Esophagus mucosa (tissue), 1 donor: ENCODE data around the gene BANP. TPM values are rescaled to one million over a fixed set of nuclear protein-coding genes. Genes with fewer than 3 reads are reported as not detected.
"Not testable (repeated sequence)": the region's sequence is repeated elsewhere in the genome, so short reads cannot be mapped to it uniquely, and the experiment has no call there.

Experiments
- ATAC-seq: fragments of 200-7000 bp; cut with Tn5 transposase; one replicate; pipeline ENCODE4 v1.9.1; 2020
- total RNA-seq: library from RNA; stranded (reverse); gene quantifications from one replicate; pipeline ENCODE4 v1.2.4, GENCODE V29; 2023
- donor health status: DM: yes; HTN: yes; CAD: no.

Gene BANP
- total RNA-seq, 1 donor from 2014 or later = 9.6 TPM

DNA sequence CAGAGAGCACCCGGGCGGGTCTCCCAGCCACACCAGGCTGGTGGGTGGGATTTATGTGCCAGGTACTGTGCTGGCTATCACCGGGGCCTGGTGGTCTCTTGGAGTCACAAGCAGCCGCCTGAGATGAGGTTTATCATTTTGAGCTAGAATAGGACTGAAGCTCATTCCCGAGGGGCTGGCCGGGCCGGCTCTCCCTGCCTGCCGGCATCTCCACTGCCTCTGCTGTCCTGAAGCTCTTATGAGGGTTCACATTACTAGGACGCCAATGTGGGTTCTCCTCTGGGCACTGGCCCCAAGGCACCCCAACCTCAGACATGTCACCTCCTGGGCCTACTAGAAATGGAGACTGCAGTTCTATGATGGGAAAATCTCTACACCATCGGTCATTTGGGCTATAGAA, 137.4 kb downstream of the BANP start:
- ATAC-seq = not testable (repeated sequence)

DNA sequence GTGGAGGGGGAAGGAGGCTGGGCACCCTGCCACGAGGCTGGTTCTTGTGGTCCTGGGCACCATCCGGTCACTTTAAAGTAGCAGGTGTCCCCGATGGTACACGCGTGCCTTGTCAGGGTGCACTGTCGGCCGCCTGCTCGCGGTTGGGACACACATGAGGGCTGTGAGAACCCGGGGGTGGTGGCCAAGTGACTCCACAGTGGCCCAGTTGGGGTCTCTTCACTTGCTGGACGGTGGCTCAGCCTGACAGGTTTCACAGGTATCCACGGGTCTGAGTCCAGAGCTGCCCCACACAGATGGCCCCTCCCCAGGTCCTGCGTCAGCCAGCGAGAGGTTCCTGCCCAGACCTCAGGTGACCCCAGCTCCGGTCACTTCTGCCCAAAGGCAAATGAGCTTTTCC, 137.8 kb downstream of the BANP start:
- not testable (repeated sequence) for ATAC-seq

DNA sequence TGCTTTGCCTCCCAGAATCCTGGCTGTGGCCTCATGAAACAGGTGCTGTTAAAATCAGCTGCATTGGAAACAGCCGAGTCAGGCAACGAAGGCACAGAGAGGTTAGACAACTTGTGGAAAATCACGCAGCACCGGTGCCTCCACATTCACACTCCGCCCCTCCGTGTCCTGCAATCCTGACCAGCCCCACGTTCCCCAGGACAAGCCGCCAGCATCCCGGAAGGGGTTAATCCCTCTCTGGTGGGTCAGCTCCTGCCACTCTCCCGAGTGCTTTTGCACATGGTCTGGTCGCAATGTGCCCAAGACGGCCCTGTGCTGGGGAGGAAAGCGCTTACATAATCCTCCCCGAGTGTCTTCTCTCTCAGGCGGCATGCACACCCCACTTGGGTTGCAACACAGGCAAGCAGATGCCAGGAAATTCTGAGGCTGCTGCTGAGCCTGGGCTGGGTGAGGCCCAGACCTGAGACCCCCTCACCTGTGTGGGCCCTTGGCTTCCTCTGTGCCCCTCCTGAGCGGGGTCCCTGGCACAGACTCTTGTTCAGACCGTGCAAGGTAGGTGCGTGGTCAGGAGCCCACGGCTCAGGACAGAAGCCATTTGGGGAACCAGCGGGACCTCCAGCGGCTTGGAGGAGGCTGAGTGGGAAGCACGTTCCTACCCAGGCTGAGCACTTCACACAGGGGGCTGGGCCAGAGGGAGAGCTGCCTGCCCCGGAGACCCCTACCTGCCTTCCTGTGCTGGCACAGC, 138.6 kb downstream of the BANP start:
- not testable (repeated sequence) for ATAC-seq

DNA sequence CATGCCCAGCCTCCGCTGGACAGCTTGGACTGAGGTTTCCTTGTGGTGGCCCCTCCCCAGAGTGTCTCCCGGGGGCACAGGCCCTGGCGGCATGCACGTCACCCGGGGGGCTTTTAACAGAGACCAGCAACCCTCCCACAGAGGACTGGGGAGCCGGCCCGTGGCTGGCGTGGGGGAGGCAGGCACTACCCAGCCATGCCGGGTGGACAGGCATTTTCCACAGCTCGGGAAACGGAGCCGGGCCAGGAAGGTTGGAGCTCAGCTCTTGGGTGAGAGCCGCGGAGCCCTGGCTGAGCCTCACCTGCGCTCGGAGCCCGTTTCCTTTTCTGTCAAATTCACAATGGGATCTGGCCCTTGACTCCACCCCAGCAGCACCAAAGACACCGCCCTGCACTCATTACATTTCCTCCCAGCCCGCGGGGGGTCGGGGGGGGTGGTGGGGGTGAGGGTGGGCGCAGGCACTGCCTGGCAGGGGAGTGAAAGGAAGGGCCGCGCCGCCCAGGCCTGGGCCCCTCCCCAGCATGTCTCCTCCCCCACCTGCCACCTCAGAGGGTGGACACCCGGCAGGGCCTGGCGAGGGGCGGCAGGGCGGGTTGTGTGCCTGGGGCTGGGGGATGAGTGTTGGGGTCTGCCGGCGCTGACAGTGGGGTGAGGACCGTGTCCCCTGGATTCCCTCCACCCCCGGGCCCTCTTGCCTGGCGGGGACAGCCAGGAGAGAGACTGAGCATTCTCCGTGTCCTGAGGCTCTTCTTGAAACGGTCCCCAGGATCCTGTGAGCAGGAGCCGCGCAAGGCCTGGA, 139.3 kb downstream of the BANP start:
- not testable (repeated sequence) for ATAC-seq

DNA sequence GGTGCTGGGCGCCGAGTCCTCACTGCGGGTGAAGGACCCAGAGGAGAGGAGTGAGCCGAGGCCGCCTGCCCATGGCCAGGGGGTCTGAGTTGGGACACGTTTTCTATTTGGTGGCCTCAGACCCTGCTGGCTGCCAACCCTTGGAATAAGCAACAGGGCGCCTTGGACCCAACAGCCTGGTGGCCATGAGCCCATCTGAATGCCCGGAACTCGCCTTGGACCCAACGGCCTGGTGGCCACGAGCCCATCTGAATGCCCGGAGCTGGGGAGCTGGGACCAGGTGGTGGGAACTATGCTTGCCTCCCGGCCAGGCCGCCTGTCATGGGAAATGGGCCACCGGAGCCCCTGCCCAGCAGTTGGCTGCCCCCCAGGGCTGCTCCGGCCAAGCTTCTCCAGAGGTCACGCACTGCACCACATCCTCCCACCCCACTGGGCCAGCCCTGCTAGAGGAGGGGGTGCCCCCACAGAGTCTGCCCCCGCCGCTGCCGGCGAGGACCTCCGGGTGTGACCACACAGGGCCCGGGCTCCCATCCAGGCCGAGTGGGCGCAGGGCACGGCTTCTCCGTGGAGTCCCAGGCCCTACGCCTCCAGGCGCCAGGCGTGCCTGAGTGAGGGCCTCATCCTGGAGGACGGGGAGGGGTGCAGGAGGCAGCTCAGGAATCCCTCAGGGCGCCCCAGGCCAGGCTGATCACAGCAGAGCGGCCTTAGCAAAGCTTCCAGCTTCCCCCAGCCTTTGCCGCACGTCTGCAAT, 140.2 kb downstream of the BANP start:
- ATAC-seq = not testable (repeated sequence)

DNA sequence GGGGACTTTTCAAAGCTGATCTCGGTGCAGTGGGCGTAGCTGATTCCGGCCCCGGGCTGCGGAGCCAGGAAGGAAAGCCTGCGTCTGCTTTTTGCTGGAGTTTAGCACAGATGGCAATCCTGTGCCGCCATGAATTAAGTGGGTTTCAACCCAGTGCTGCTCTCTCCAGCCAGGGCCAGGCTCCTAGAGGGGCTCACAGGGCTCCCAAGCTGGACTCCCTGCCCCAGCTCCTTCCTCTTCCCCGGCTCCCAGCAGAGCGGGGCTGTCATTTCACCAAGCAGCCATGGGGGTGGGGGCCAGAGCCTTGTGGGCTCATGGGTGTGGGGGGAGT, 140.7 kb downstream of the BANP start:
- ATAC-seq = not testable (repeated sequence)

DNA sequence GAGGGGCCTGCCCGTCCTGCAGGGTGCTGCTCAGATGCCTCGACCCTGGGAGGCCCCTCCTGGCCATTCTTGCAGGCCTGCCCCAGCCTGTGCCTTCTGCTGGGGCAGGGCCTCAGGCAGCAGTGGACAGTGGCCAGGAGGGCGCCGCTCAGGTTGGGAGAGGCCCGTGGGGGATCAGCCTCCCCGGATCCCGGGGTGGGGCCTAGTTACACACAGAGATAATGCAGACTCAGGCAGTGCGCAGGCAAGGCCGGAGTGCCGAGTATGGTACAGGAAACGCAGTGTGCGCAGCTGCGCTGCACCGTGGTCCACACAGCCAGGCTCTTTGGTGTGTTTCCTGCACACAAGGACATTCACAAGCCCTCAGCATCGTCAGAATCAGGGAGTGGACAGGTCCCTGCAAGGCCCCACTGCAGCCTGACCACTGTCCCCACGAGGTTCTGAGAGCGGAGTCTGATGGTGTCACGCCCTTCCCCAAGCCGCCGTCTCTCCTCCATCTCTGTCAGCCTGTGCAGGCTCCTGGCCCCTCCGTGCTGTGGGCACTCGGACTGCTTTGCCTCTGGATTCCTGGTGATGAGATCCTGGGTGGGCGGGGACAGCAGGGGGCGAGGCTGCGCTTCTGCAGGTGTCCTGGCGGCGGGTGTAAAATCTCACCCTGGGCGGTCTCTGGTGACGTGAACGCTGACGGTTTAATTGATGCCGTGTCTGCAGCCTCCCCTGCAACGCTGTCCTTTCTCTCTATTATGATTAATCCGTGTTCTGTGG, 141.7 kb downstream of the BANP start:
- ATAC-seq = not testable (repeated sequence)

DNA sequence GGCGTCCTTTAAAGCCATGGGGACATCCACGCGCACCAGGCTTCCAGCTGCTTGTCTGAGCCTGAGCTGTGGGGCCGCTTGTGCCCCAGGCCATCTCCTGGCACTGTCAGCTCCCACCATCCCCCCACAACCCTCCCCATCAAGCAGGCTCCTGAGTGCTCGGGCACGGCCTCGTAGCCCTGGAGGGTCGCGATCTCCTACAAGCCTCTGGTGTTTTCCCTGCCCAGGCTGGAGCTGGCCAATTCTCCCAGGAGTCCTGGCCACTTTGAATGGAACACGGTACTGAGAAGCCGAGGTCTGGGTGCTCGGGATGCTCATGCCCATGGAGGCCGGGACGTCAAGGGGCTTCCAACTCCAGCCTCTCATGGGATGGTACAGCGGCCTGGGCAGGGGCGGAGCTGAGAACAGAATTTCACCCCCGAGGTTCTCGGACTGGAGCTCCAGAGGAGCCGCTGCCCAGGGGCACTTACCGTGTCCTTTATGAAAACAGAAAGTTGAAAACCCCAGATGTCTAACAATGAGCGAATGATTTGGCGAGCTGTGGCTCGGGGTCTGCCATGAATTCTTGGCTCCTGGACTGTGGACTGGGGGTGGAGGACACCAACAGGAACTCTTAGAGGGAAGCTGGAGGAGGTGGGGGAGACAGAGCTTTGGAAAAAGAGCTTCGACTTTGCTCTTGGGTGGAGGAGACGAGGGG, 142.5 kb downstream of the BANP start:
- ATAC-seq = not testable (repeated sequence)

DNA sequence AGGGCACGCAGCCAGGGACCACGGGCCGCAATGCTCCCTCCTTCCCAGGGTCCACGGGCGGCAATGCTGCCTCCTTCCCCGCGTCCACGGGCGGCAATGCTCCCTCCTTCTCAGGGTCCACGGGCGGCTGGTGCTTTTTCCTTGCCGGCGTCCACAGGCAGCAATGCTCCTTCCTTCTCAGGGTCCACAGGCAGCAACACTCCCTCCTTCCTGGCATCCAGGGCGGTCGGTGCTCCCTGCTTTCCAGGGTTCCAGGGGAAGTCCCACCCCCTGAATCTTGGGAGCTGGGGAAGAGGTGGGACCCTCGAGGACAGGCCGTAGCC, 143.0 kb downstream of the BANP start:
- ATAC-seq = not testable (repeated sequence)

DNA sequence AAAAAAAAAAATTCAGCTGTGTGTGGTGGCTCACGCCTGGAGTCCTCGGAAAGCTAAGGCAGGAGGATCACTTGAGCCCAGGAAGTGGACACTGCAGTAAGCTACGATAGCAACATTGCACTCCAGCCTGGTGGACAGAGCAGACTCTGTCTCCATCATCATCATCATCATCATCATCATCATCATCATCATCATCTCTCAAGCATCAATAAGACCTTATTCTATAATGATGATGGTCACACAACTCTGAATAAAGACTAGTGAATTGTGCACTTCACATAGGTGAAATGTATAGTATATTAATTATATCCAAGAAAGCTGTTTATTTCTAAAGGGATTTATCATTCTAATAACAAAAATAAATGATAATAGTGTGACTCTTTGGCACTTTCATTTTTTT, 143.7 kb downstream of the BANP start:
- not testable (repeated sequence) for ATAC-seq

DNA sequence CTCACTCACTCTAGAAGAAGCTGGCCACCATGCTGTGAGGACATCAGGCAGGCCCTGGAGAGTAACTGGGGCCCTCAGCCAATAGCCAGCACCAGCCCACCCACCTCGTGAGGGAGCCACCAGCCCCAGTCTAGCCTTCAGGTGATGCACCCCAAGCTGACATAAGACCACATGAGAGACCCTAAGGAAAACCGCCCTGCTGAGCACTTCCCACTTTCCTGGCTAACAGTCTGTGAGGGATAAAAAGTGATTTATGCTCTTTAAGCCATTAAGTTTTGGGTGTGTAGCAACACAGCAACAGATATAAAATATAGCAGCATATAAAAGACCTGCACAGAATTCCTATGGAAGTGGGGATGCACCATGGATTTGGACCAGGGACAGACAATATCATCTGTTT, 145.4 kb downstream of the BANP start:
- ATAC-seq = not testable (repeated sequence)

DNA sequence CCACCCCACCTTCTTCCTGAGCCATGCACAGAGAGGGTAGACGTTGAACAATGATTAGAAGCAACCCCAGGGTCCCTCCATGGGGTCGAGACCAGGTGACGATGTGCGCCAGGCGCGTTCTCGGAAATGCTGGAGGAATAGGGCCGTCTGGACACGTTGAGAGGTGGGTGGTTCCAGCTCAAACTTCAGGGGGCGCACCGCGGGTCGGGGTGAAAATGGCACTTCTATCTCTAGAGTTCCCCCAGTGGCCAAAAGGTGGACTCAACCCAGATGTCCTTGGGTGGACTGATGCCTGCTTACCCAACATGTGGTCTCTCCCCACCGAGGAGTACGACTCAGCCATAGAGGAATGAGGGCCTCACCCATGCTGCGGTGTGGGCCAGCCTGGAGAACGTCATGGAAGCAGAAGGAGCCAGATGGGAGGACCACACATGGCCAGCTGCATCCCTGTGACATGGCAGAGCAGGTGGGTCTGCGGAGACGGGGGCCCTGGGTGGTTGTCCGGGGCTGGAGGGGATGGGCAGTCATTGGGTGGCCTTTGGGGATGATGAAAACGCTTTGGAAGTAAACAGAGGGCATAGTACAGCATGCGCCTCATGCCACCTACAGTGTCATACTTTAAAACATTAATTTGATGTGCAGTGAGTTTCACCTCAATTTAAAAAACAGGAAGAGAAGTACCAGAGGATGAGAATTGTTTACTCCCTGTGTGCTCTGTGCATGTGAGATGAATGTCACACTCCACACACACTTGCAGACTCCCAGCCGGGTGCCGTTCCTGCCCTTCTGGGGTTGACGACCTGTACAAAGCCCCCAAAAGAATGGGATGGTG, 147.7 kb downstream of the BANP start:
- not testable (repeated sequence) for ATAC-seq

DNA sequence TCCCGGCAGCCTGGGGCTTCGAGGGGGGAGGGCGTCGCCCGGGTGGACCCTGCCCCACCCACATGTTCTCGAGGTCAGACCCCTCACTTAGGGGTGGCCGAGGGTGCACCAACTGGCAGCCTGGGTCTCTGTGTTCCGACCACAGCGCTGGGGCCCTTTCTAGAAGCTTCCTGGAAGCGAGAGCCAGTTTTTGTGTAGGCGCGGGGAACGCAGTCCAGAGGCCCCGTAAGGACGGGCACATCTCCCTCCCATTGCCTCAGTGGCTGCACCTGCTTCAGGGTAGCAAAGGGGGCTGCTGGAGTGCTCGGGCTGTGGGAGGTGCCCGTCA, 148.3 kb downstream of the BANP start:
- no peak for ATAC-seq

DNA sequence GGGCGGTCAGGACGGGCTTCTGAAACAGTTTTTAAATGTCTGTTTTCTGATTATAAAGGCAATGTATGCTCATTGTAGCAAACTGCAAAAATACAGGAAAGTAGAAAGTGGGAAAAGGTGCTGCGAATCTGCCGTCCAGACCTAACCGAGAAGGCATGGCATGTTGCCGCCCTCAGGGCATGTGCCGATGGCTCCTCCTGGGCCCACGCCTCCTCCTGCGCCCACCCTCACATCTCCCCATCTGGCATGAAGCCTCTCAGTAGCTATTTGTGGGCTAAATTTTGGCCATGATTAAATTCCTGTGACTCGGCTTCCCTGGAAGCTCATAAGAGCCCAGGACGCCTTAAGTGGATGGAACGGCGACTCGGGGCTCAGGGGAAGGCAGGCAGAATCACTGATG, 148.7 kb downstream of the BANP start:
- not testable (repeated sequence) for ATAC-seq

DNA sequence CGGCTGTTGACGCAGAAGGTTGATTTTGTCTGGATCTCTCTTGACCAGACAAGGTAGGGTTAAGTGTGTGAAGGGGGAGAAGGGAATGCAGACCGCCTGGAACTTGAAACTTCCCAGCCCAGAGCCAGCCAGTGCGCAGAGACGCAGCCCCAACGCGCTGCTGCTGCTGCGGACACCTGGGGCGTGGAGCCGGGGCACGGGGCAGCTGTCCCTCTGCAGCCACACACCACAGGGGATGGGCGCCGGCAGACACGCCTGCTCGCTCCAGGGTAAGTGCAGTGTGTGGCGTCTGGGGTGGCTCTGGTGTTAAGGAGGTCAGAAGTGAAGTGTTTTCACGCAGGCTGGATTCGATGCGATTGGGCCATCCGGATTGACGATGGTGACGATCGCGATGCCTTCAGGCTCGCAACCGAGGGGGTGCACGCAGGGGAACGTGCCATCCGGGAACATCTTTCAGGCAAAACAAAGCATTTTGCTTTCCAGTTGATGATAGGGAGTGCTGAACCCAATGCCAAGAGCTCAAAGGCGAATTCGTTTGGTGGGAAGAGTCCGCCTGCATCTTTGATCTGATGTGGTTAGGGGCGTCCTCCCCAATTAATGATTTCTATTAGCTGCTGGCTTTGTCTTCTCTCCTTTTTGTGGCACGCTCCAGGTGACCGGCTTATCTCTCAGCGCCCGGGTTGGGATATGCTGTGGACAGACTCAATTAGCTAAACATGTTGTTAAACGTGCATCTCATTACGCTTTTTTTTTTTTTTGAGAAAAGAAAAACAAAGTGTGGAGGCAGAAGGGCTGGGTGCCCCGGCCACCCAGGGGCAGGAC, 149.8 kb downstream of the BANP start:
- not testable (repeated sequence) for ATAC-seq

DNA sequence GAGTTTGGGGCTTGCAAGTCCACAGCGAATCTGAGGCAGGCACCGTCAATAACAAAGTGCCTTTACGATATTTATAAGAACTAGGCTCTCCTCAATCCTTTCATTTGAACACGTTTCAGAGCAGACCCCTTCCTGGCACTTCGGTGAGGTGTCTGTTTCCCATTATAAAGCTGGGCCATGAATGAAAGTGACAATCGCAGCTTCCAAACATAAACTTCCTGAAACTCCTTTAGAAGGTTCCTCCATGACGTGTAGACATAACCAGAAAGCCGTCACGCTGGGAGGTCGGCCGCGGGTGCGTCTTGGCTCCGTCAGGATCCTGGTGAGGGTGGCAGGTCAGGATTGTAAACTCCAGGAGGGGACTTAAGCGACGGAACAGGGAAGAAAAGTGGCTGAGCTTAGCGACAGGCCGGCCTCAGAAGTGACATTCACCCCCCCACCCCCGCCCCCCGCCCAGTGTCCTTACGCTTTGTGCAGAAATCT, 150.4 kb downstream of the BANP start:
- ATAC-seq = not testable (repeated sequence)

DNA sequence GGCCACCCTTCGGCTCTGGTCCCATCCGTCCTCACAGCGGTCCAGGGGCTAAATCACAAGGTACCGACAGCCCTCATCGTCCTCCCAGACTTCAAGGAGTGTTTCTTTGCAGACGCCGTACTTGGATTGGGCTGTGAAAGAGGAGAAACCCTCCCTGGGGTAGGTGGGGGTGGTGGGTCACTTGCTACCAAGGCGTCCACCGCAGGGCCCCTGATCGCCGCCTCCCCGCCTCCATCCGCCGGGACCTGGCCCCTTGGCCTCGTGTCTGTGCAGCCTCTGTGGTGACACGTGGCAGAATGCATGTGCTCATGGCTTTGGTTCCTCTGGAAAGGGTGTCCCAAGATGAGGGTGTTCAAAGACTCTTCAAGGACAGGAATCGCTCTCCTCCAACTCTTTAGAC, 151.4 kb downstream of the BANP start:
- ATAC-seq = no peak

DNA sequence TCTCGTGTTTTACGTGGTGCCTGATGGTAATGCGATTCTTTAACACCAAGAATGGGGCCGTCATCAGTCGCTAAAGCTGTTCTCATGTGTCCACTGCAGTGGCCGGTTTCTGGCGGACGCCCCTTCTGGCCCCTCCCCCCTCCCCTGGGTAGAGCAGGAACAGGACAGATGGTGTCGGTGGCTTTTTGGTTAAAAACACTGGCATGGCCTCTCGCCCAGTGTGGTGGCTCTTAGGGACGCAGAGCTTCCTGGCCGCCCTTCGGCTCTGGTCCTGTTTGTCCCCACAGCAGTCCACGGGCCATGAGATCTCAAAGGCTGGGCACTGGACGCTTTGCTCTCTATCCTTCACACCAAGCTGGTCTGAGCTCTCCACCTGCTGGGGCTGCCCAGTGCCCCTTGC, 151.8 kb downstream of the BANP start:
- ATAC-seq = no peak

DNA sequence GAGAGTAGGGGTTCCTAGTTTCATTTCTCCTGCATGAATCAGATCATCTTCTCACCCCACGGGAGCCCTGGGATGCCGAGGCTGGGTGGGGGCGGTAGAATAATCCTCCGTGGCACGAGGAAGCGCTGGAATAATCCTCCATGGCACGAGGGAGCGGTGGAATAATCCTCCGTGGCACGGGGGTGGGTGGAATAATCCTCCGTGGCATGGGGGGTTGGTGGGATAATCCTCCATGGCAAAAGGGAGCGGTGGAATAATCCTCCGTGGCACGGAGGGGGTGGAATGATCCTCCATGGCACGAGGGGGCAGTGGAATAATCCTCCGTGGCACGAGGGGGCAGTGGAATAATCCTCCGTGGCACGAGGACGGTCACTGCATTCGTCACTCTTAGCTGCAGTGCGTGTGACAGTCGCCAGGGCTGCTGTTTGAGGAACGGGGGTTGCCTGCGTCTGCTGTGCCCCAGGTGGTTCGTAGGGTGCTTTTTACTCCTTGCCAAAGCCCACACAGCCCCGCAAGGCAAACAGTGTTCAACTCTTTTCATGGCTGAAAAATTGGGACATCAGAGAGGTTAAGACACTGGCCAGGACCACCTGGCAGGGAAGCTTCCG, 152.5 kb downstream of the BANP start:
- no peak for ATAC-seq

DNA sequence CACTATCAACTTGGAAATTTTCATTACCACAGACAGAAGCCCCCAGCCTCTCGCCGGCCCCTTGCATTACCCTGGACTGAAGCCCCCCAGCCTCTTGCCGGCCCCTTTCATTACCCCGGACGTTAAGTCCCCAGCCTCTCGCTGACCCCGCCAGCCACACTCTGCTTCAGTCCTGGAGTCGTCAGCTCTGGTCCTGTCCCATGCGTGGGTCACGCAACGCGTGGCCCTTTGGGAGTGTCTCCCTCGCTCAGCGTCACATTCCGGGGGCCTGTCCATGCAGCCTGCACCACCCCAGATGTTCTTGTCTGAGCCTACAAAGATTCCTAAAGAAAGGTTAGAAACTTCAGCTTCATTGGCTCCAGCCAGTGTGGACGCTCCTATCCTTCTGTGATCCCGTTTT, 153.1 kb downstream of the BANP start:
- ATAC-seq = not testable (repeated sequence)
